GM18508 (cell line): Measurements from ENCODE around the gene BCKDHB.
"Not testable (repeated sequence)": the region's sequence is repeated elsewhere in the genome, so short reads cannot be mapped to it uniquely, and the experiment has no call there.

Experiments used
- ATAC-seq: cut with Tn5 transposase; IDR thresholded peaks from one replicate; pipeline ENCODE4 v1.9.1; 2021; ENCODE audit warnings: moderate number of reproducible peaks; ENCODE audit not compliant: insufficient read depth, unreplicated experiment

Gene BCKDHB

DNA sequence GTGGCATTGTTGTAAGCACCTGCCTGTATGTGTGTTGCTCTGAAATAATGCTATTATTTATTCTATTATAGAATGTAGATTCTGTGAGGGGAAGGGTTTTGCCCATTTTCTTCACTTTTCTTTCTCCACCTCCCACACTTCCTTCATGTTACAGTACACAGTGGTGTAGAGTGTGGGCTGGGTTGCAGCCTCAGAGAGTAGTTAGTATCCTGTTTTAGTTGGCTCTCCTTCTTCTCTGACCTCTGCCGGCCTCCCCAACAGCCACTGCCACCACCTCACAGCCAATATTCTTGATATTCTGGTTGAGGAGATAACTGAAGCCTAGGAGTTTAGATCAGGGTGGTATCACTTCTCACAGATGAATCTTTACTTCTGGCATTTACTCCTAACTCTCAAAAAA, 143.4 kb downstream of the BCKDHB start:
- no peak for ATAC-seq

DNA sequence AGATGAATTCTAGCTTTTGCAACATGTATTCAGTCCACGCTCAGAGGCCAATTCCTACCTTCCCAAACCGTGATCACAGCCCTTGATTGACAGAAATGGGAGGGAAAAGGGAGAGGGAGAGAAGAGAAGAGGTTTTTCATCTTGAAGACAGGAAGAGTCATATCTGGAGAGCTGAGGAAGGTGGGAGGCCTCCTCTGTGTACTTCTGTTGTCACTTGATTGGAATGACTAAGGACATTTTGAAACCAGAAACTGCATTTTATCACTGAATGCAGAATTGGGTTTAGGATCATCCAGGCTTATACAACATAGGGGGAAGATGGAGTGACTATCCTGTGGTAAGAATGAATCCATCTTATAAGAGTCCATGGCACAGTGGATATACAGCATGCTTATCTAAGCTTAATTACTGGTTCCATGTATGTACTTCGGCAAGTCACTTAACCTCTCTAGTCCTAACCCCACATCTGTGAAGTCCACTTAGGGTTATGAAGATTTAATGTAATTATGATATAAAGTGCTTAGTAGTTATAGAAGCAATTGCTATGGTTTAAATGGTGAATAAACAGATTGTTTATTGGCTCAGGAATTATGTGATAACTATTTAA, 144.0 kb downstream of the BCKDHB start:
- no peak for ATAC-seq

DNA sequence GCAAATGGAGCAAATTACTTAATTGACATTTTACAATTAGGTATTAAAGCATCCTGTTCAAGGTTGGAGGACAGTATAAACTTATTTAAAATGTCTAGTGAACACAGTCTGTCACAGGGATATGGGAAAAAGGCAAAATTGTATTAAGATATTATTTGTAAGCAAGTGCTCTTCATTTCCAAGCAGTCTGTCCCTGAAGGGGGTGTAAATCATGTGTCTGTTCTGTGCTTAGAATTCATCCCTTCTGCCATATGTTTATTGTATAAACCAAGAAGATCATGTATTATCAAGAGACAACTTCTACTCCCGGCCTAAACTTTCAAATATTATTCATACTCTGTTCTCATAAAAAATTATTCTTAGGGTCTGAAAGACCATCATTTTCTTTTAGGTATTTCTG, 144.8 kb downstream of the BCKDHB start:
- ATAC-seq: no peak

DNA sequence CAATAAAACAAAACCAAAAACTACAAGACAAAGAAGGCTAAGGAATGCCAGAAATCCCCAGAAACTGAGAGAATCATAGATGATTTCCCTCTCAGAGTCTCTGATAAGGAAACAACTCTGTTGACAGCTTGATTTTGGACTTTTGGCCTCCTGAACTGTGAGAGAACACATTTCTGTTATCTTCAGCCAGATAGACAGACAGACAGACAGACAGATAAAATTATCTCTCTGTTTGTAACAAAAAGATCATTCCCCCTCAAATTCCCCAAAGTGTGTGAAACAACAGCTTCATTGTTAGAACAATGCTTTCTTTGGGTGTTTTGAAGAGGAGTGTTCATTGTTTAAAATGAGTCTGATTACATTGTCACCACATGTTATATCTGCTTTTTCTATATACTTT, 148.2 kb downstream of the BCKDHB start:
- no peak for ATAC-seq

DNA sequence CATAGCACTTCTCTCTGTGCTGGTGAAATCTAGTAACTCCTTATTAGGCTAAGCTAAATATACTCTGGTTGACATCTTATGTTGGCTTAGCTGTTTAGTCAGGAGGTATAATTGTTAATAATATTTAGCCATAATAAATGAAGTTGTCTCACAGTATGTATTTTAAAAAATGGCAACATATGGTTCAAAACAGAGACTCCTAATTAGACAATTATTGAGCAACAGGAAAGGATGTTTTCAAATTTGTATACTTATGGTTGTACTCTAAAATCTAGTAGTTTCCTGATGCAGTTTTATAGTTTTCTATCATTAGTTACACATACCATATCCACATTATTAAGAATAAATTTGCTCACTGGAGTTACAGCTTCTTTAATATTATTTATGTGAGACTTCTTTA, 150.2 kb downstream of the BCKDHB start:
- no peak for ATAC-seq

DNA sequence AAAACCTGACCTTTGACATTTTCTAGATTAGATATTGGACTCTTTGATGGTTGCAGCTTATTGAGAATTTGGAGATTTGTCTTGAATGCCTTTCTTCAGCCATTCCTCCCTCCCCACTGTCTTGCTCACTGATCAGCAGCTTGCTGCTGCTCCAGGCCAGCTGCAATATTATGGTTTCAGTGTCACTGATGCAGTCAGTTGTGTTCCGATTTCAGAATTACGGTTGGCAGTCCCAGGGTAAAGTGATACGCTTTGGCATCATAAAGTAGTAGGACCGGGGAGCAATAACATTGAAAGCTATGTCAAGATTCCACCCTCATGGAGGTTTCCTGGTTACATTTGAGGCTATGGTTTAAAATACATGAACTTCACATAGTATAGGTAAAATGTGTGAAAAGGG, 152.6 kb downstream of the BCKDHB start:
- no peak for ATAC-seq

DNA sequence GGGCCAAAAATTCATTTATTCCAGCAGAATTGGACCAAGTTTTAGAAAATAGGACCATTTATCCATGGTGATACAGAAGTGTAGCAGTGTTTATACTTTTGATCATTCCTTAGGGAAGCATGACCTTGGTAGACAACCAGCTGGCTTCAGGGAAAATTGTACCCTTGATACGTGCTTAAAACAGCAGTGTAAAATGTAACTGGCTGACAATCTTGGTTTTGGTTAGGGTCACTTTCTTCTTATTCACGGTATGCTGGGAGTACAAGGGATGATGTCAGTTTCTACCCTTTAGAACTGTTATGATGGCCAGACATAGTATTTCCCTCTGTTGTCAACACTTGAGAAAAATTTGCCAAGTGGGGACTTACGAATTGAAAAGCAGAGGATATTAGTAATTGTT, 157.1 kb downstream of the BCKDHB start:
- no peak for ATAC-seq

DNA sequence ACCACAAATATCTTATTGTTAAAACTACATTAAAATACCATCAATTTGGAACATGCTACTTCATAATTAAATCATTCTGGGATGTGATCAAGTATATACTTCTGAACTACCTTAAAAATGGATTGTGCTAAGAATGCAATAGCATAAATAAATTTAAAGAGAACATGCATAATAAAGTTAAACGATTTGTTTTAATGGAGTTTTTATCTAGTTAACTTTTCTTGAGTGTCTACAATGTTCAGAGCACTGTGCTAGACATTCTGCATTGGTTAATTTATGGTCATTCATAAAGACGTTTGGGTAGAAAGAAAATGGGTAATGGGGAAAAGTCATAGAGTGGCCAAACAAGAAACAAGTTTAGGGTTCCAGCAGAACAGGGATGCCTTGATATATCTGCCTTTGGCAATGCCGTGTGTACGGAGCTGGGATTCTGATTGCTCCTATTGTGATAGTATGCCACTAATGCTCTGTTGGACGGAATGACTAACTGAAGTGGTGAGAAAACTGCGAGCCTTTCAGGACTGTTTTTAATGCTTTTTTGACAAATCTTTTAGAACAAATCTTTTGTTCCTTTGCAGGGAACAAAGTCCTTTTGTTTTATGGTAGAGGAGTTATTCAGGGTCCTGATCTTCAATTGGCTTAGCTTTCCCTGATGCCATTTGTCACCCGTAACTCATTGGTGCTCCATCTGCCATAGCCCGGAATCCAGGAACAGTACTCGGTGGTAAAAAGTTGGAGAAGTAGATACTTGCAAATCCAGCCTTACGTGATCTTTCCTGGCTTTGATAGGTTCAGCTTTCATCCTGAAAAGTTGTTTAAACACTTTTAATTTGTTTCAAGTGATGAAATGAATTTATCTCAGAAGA, 162.6 kb downstream of the BCKDHB start:
- no peak for ATAC-seq

DNA sequence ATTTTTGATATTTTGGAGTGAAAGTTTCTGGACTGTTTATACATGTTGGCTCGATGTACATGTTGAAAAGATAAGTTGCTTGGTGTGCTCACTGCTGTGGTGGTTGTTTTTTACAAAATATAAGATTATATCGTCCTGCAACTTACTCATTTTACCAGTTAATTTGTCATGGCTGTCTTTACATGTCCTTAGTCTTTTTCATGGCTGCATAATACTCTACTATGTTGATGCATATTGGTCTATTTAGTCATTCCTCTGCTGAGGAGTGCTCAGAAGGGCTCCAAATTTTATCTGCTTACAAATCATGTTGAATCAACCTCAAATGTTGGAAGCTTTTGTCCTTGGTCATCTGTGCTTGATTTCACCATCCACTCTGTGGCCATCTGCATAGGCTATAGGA, 164.6 kb downstream of the BCKDHB start:
- no peak for ATAC-seq

DNA sequence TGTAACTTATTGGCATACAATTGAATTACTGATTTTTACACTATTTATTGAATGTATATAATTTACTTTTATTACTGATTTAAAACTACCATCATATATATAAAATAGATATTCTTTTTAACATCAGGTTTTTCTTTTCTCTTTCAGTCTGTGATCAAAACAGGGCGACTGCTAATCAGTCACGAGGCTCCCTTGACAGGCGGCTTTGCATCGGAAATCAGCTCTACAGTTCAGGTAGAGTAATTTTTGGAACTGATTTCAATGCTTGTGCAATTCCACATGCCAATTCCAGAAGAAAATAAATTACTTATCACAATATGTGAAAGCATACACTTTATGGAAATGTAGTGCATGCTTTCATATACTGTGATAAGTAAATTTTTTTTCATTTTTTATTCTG, 166.5 kb downstream of the BCKDHB start:
- no peak for ATAC-seq

DNA sequence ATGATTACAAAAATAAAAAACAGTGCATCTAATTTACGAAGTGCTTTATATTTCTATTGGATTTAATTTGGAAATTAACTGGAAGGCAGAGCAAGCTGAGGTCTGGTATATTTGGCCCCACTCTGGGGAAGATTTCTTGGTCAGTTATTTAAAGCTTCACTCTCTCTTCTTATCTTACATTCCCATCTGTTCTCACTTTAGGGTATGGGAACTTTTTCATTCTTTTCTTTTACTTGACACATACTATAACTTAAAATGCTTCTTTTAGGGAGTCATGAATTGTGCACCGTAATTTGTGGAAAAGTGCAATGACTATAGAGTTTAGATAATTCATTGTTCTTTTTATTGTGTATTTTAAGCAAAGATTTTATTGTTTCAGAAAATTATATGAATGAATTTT, 170.4 kb downstream of the BCKDHB start:
- ATAC-seq: no peak

DNA sequence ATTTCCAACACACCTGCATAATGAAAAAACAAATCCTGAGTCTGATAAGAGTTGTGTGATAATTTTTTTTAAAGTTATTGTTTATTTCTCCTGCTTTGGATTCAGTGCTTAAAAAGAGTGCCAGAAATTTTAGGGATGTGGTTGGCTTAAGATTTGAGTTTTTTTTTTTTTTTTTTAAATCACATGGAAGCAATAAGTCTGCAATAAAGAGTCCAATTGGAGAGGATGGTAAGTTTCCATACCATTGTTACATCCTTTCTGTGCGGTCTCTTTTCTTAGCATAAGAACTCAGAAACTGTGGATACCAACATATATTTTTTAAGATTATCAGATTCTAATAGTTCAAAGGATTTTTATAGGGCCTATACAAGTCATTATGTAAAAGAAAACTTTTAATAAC, 171.0 kb downstream of the BCKDHB start:
- no peak for ATAC-seq

DNA sequence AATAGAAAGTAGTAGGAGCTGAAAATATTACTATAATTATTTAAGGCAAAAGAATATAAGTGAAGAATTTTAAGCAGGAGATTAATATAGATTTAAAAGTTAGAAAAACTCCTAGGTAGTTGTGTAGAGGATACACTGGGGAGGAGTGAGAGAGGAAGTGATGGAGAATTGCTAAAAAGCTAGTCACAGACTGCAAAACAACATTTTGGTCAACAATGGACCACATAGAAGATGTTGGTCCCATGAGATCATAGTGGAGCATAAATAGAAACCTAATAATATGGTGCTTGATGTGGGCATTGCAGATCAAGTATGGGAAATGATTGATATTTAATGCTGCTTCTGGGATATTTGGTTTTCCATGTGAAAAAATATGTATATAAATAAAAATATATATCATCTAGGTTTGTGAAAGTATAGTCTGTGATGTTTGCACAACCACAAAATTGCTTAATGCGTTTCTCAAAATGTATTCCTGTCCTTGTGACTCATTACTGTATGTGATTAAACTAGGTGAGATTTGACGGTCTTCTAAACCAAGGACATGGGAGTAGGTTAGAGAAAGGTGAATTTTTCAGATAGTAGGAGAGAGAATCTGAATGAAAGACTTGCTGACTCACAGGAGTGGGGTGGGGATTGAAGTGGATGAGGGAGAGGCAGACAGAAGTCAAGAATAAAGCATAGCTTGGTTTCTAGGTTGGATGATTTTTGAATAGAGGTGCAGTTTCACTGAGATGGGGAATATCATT, 174.0 kb downstream of the BCKDHB start:
- ATAC-seq: no peak

DNA sequence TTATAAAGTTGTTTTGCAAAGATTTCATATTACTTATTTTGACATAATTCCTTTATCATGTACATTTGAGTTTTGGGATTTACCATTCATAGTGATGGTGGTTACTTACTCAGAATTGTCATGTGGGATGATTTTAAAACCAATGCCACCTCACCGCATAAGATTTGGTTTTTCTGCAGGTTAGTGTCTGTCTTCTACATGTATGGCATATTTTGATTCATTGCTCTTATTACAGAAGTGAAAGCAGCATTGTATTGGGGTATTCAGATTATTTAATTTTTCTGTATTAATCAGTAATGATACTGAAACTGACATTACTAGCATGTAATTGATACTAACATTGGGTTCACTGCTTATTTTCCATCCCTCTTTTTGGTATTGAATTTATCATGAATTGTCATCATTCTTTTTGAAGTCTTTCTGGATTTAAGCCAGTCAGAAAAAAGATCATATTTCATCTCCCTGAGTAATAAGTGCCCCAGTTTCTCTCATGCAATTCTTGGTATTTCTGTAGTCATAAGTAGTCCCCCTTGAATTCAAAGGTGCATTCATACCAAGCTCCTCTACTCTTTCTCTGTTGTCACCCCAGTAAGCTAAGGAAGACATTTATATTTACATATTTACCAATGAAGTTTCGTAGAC, 176.6 kb downstream of the BCKDHB start:
- no peak for ATAC-seq

DNA sequence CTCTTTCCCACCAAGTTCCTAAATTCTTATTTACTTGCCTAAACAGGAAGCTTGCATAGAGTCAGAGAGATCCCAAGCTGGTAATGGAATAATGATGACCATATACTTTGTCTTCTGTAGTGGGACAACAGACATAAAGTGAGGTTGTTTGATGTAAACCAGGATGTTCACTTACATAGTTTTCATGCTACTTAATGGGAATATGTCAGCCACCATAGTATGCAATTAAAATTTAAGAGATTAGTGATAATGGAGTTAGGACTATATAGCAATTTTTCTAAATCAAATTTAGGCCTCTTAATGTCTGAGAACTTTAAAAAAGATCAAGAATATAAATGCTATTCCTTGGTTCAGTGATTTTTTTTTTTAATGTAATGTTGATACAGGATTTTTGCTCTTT, 180.6 kb downstream of the BCKDHB start:
- no peak for ATAC-seq

DNA sequence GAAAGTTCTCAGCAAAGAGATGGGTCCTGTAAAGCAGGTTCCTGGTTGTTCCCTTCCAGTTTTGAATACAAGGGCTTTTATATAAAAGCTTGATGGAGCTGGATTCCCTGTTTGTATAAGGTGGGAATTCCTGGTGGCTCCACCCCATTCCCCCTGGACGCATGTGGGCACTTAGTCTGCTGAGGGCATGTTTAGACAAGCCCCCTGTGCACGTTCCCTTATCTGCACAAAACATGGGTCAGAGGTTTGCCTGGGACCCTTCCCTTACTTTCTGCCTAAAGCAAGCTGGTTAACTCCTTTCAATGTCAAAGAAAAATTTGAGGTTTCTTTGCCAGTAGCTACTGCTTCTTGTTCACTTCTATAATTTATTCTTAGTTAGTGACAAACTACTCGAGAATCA, 181.1 kb downstream of the BCKDHB start:
- ATAC-seq: no peak

DNA sequence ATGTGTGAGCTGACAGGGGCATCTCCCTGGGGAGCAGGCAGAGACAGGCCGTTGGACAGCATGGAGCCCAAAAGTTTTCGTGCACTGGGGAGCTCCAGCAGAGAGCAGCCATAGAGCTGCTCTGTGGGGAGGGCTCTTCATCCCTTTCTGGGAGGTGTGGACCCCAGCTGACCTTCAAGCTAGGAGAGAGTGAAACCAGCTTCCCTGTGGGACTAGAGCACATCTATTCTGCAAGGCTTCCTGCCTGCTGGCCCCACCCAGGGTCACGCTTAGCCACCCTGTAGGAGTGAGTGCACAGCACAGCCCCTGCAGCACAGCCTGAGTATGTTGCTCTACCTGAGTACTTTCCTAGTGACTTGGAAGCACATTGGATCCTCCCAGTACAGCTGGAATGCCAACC, 183.3 kb downstream of the BCKDHB start:
- ATAC-seq: no peak

DNA sequence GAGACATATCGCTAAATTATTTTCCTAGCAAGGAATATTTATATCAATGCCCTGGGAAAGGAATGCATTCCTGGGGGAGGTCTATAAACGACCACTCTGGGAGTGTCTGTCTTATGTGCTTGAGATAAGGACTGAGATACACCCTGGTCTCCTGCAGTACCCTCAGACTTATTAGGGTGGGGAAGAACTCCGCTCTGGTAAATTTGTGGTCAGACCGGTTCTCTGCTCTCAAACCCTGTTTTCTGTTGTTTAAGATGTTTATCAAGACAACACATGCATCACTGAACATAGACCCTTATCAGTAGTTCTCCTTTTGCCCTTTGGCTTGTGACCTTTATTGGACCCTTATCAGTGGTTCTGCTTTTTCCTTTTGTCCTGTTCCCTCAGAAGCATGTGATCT, 188.1 kb downstream of the BCKDHB start:
- ATAC-seq: not testable (repeated sequence)

DNA sequence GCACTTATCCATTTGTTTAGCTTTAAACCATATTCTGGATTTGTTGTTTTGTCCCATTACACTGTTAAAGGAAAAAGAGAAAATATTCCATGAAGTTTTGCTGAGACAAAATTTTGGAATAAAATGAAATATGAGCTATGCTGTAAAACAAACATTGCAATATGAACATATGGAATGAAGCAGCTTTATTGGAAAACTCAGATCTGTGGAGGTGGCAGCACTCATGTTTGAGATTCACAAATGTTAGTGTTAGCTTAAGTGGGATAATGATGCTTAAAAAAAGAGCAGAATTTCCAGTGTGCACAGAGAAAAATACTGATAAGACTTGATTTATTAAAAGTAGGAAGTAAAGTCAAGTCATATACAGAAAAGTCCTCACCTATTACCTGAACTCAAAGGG, 196.2 kb downstream of the BCKDHB start:
- no peak for ATAC-seq

DNA sequence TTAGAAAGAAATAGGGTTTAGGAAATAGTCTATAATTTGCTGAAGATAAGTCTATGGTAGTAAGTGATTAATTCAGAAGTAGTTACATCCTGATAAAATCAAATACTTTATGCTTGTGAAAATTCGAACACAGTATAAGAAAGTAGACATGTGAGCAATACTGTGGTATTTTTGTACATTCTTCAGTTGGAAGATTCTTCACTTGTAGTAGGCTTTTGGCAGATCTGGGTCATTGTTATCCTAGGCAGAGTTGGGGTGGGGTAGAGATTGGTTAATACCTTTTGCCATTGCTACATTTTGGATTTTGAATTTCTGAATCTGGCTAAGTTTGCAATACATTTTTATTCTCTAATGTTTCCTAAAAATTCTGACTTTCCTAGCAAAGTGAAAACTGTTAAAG, 197.5 kb downstream of the BCKDHB start:
- ATAC-seq: no peak

DNA sequence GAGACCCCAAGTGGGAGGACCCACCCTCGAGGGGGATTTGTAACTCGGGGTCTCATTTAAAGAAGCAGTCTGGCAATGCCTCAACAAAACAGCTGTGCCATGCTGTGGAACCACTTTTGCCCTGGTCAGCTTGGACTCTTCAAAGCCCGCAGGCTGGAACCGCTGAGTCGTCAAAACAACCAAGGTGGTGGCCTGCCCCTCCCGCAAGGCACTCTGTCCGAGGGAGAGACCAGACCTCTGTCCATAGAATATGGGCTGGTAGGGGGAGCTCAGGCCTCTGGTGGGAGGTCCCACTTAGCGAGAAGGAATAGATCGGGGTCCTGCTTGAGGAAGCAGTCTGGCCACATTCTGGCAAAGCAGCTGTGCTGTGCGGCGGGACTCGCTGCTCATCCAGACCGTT, 208.1 kb downstream of the BCKDHB start:
- ATAC-seq: no peak
